ENCODE measurements around the gene SPAG4.

GRCh38 chr20:35626386-35627001, 10.9 kb downstream of the SPAG4 start:
- TF ChIP-seq ZNF274 (IDR thresholded peaks at IDR 0.05; ENCODE audit: low read depth, low read length): no peak
- no peak for TF ChIP-seq YY1 (IDR thresholded peaks at IDR 0.05; ENCODE audit: insufficient read depth, insufficient read length)

All from NT2/D1 (cell line).